Inferior parietal cortex (tissue), 1 donor: ENCODE results near the gene SMC4.
"Not testable (repeated sequence)": the region's sequence is repeated elsewhere in the genome, so short reads cannot be mapped to it uniquely, and the experiment has no call there.

ENCODE experiments used
- DNase-seq: peaks from one replicate; pipeline ENCODE4 v3.0.0-alpha.2; 2016; ENCODE audit errors: extremely low spot score

The SMC4 gene

GRCh38 chr3:160399125-160400029 is at the start of gene SMC4, which contains the start of gene IFT80:
TSS of gene SMC4 (plus strand) at chr3:160399650. CDS start at chr3:160400827, 1,177 bp downstream.
TSS of gene IFT80 (minus strand) at chr3:160399225. CDS start at chr3:160384600, 14,625 bp downstream.
- peak; percentile 98 for DNase-seq

GRCh38 chr3:160355826-160356225 is 43.6 kb upstream of the SMC4 start:
- no peak for DNase-seq

GRCh38 chr3:160362896-160363295 is 36.6 kb upstream of the SMC4 start:
- DNase-seq, result not testable (repeated sequence)

GRCh38 chr3:160365869-160366522 is 33.5 kb upstream of the SMC4 start:
- DNase-seq, result no peak

GRCh38 chr3:160368804-160369203 is 30.6 kb upstream of the SMC4 start:
- DNase-seq, result no peak

- no peak for DNase-seq
These were observed 29.7 kb upstream of the SMC4 start for GRCh38 chr3:160369784-160370183.

GRCh38 chr3:160370987-160371857 is 28.2 kb upstream of the SMC4 start:
- no peak for DNase-seq

- DNase-seq, result no peak
These were observed 26.7 kb upstream of the SMC4 start for GRCh38 chr3:160372780-160373179.

GRCh38 chr3:160373655-160374054 is 25.8 kb upstream of the SMC4 start:
- DNase-seq, result no peak

GRCh38 chr3:160374472-160374871 is 25.0 kb upstream of the SMC4 start:
- DNase-seq, result no peak

- no peak for DNase-seq
These were observed 24.5 kb upstream of the SMC4 start for GRCh38 chr3:160374925-160375324.

GRCh38 chr3:160376681-160377080 is 22.8 kb upstream of the SMC4 start:
- no peak for DNase-seq

- DNase-seq, result no peak
These were observed 20.9 kb upstream of the SMC4 start for GRCh38 chr3:160378331-160379109.

GRCh38 chr3:160379628-160380214 is 19.7 kb upstream of the SMC4 start:
- DNase-seq, result no peak

- DNase-seq, result no peak
These were observed 18.0 kb upstream of the SMC4 start for GRCh38 chr3:160381470-160381869.

GRCh38 chr3:160384639-160385318 is 14.7 kb upstream of the SMC4 start:
- DNase-seq, result no peak

- DNase-seq, result no peak
These were observed 8.8 kb upstream of the SMC4 start for GRCh38 chr3:160390565-160391138.

GRCh38 chr3:160392798-160393197 is 6.7 kb upstream of the SMC4 start:
- DNase-seq, result no peak

GRCh38 chr3:160393346-160394008 is 6.0 kb upstream of the SMC4 start:
- no peak for DNase-seq
